Ascending aorta (tissue), 2 donors: Measurements from ENCODE around the gene DHRS1. TPM values are rescaled to one million over a fixed set of nuclear protein-coding genes. Genes with fewer than 3 reads are reported as not detected.
A peak's percentile ranks its signal among the peaks of the same experiment; 100 is the strongest.

Source experiments
- DNase-seq, 2 donors: peaks; one replicate each; pipeline ENCODE4 v3.0.0-alpha.2; 2019; ENCODE audit warnings: low spot score in 2 of 2
- H3K27ac ChIP-seq, 2 donors: fragments of 200-600 bp; sonication (generic); one replicate each; pipeline ENCODE4 v1.5.1; 2016 to 2017; ENCODE audit warnings: mild to moderate bottlenecking in 1 of 2
- H3K27me3 ChIP-seq: fragments of 200-600 bp; sonication (generic); one replicate; pipeline ENCODE4 v1.5.1; 2017
- H3K36me3 ChIP-seq, 2 donors: fragments of 200-600 bp; sonication (generic); one replicate each; pipeline ENCODE4 v1.5.1; 2016
- H3K4me1 ChIP-seq, 2 donors: fragments of 200-600 bp; sonication (generic); one replicate each; pipeline ENCODE4 v1.5.1; 2016 to 2017; ENCODE audit warnings: mild to moderate bottlenecking in 1 of 2
- H3K4me3 ChIP-seq, 2 donors: fragments of 200-600 bp; sonication (generic); one replicate each; pipeline ENCODE4 v1.5.1; 2016 to 2017; ENCODE audit warnings: mild to moderate bottlenecking in 1 of 2
- H3K9me3 ChIP-seq, 2 donors: fragments of 200-600 bp; sonication (generic); one replicate each; pipeline ENCODE4 v1.5.1; 2016
- CTCF ChIP-seq, 3 experiments: fragments of 200-600 bp in 2 of 3; fragments of 450-650 bp in 1 of 3; sonication (generic) in 2 of 3; IDR thresholded peaks; one replicate each; pipeline ENCODE4 v1.5.1; 2016 to 2019; ENCODE audit warnings: antibody characterized with exemption in 3 of 3, mild to moderate bottlenecking in 1 of 3, moderate library complexity in 1 of 3
- intact Hi-C: fragments of 100-400 bp; cut with DNase I; formaldehyde crosslinking; loops from one replicate; pipeline ENCODE4 v1.15.1; 2023
- total RNA-seq: library from RNA; depleted of rRNA; stranded (reverse); fragments of >200 nt; gene quantifications from one replicate; pipeline ENCODE4 v1.1.0, GENCODE V29; 2016

The DHRS1 gene
- total RNA-seq, 1 donor from 2014 or later, result 100 TPM

DNA sequence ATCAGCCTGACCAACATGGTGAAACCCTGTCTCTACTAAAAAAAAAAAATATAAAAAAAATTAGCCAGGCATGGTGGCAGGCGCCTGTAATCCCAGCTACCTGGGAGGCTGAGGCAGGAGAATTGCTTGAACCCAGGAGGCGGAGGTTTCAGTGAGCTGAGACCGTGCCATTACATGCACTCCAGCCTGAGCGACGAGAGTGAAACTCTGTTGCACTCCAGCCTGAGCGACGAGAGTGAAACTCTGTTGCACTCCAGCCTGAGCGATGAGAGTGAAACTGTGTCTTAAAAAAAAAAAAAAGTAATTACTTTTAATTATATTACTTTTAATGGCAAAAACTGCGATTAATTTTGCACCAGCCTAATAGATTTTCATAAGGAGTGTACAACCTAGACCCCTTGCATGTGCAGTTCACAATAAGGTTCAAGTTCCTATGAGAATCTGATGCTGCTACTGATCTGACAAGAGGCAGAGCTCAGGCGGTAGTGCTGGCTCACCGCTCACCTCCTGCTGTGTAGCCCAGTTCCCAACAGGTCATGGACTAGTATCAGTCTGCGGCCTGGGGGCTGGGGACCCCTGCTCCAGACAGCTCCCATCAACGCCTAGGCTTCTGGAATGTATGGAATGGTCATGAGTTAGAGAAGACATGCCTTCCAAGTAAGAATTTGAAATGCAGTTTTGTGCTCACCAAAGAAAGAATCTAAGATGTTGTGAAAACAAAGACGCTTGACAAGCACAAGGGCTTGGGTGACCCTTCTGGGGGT lies 21.8 kb upstream of the DHRS1 start:
- DNase-seq, result no peak
- TF ChIP-seq CTCF (IDR thresholded peaks at IDR 0.05), result no peak
- intact Hi-C loops, result no loop called here
- H3K27ac ChIP-seq, result no peak overlapping the region
- peaks cover 2% of the 10 kb centered on the region for H3K27me3 ChIP-seq
- no peak overlapping the region for H3K4me3 ChIP-seq
- no peaks in the 10 kb centered on the region for H3K9me3 ChIP-seq
- peaks cover 0 to 2% of the 10 kb centered on the region in 2 donors for H3K4me1 ChIP-seq
- H3K36me3 ChIP-seq, result no peaks in the 10 kb centered on the region

DNA sequence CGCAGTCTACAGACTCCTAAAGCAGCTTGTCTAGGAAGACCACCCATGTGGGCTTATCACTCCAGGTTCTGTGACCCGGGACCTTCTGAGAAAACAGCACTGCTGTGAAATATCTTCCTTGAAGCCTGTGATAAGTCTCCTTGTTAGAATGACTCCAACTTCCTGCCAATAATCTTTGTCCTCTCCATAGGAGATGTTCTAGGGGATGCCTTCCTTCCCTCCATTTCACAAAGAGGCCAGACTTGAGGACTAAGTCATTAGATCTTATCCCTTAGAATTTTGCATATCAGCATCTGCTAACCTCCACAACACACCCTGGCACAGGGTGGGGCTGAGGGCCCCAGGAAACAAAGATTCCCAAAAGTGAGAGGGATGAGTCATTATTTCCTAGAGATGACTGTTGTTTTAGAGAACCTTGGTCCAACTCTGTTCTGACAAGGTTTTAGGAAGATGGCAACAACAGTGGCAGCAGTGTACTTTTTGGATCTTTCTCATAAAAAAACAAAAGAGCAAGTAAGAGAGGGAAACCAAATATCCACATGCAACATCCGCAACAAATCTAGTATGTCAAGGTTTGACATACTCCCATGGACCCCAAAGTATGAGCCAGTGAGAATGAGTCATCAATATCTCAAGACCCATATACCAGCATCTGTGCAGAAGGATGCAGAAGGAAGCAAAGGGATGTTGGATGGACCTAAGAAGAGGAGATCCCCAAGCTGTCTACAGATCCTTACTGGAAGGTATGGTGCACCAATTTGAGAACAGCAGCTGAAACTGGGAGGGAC lies 17.8 kb upstream of the DHRS1 start:
- H3K4me3 ChIP-seq, result no peak overlapping the region
- H3K4me1 ChIP-seq, result peaks cover 0 to 6% of the 10 kb centered on the region in 2 donors
- intact Hi-C loops, result no loop called here
- no peaks in the 10 kb centered on the region for H3K36me3 ChIP-seq
- TF ChIP-seq CTCF (IDR thresholded peaks at IDR 0.05), result no peak
- H3K27me3 ChIP-seq, result peaks cover 4% of the 10 kb centered on the region
- no peaks in the 10 kb centered on the region for H3K9me3 ChIP-seq
- DNase-seq, result no peak
- no peak overlapping the region for H3K27ac ChIP-seq

GRCh38 chr14:24316597-24316950 lies 17.0 kb upstream of the DHRS1 start:
- TF ChIP-seq CTCF (IDR thresholded peaks at IDR 0.05), result no peak
- no peak for DNase-seq
- intact Hi-C loops, result no loop called here
- Histone ChIP-seq H3K9me3 (no peaks in the 10 kb centered on the region), H3K4me1 (peaks cover 0 to 6% of the 10 kb centered on the region in 2 donors), H3K27ac (no peak overlapping the region), H3K4me3 (no peak overlapping the region), H3K36me3 (no peaks in the 10 kb centered on the region), H3K27me3 (peaks cover 4% of the 10 kb centered on the region)

DNA sequence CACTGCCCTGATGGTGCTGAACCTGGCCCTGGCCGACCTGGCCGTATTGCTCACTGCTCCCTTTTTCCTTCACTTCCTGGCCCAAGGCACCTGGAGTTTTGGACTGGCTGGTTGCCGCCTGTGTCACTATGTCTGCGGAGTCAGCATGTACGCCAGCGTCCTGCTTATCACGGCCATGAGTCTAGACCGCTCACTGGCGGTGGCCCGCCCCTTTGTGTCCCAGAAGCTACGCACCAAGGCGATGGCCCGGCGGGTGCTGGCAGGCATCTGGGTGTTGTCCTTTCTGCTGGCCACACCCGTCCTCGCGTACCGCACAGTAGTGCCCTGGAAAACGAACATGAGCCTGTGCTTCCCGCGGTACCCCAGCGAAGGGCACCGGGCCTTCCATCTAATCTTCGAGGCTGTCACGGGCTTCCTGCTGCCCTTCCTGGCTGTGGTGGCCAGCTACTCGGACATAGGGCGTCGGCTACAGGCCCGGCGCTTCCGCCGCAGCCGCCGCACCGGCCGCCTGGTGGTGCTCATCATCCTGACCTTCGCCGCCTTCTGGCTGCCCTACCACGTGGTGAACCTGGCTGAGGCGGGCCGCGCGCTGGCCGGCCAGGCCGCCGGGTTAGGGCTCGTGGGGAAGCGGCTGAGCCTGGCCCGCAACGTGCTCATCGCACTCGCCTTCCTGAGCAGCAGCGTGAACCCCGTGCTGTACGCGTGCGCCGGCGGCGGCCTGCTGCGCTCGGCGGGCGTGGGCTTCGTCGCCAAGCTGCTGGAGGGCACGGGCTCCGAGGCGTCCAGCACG lies 16.4 kb upstream of the DHRS1 start:
- no peak overlapping the region for H3K27ac ChIP-seq
- H3K9me3 ChIP-seq, result no peaks in the 10 kb centered on the region
- no peak overlapping the region for H3K4me3 ChIP-seq
- peaks cover 0 to 6% of the 10 kb centered on the region in 2 donors for H3K4me1 ChIP-seq
- H3K36me3 ChIP-seq, result no peaks in the 10 kb centered on the region
- intact Hi-C loops, result no loop called here
- no peak for DNase-seq
- H3K27me3 ChIP-seq, result peaks cover 4% of the 10 kb centered on the region
- peak; percentile 8 to 14 (median 9) for TF ChIP-seq CTCF (IDR thresholded peaks at IDR 0.05)

DNA sequence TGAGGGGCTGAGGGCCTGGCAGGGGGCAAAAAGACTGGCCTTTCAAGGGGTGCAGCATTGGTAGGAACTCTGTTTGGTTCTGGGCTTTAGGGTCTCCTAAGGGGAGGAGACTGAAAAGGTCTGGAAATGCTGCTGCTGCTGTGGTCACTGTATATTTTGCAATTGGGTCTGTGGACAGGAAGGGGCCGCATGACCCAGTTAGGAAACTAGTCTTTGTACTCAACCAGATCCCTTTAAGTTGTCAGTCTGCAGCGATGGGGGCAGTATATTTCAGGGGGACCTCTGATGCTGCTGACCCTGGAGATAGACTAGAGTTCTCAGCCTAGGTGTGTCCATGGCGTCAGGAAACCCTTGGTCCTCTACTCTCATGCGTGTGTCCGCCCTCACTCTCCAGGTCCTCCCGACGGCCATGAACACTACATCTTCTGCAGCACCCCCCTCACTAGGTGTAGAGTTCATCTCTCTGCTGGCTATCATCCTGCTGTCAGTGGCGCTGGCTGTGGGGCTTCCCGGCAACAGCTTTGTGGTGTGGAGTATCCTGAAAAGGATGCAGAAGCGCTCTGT lies 15.7 kb upstream of the DHRS1 start:
- intact Hi-C loops, result no loop called here
- Histone ChIP-seq H3K36me3 (no peaks in the 10 kb centered on the region), H3K27ac (no peak overlapping the region), H3K9me3 (no peaks in the 10 kb centered on the region), H3K4me1 (peaks cover 4 to 10% of the 10 kb centered on the region in 2 donors), H3K4me3 (no peak overlapping the region), H3K27me3 (peaks cover 4% of the 10 kb centered on the region)
- no peak for DNase-seq
- TF ChIP-seq CTCF (IDR thresholded peaks at IDR 0.05), result no peak
